OCI-LY7 (cell line): Measurements from ENCODE around the gene TTC28. TPM values are rescaled to one million over a fixed set of nuclear protein-coding genes. Genes with fewer than 3 reads are reported as not detected.

Experiments used
- BruUV-seq: library from RNA; stranded (reverse); fragments of 400-500 nt; replicated peaks from 2 replicates; lab custom pipeline; 2021; lab: Mats Ljungman, UMichigan
- CTCF ChIA-PET: fragments of 300-600 bp; sonication (Branson Sonifier 250); formaldehyde crosslinking; loops from one replicate; lab custom pipeline; 2022; ENCODE audit warnings: antibody characterized with exemption; ENCODE audit not compliant: unreplicated experiment; lab: Charles Lee
- POLR2A ChIA-PET: fragments of 300-600 bp; sonication (Branson Sonifier 250); formaldehyde crosslinking; loops from one replicate; lab custom pipeline; 2022; ENCODE audit warnings: antibody characterized with exemption; lab: Charles Lee
- DNase-seq: peaks from one replicate; pipeline ENCODE4 v3.0.0-alpha.2; 2015; ENCODE audit warnings: low spot score
- H2AFZ ChIP-seq: fragments of 200-600 bp; sonication (generic), shearing (Covaris generic); 2 replicates; pipeline ENCODE4 v1.6.1; 2014; ENCODE audit warnings: mild to moderate bottlenecking, antibody characterized with exemption, low read length, moderate library complexity
- H3K27ac ChIP-seq: fragments of 200-600 bp; sonication (generic); 2 replicates; pipeline ENCODE4 v1.5.1; 2014; ENCODE audit warnings: mixed run types, low read depth, mild to moderate bottlenecking, moderate library complexity, low read length, inconsistent platforms; ENCODE audit not compliant: poor library complexity, severe bottlenecking
- H3K36me3 ChIP-seq: fragments of 200-600 bp; sonication (generic); 2 replicates; pipeline ENCODE4 v1.6.1; 2014; ENCODE audit warnings: mild to moderate bottlenecking, antibody characterized with exemption, low read length, moderate library complexity, mixed read lengths; ENCODE audit not compliant: insufficient read depth
- H3K4me1 ChIP-seq: fragments of 200-600 bp; sonication (generic); 2 replicates; pipeline ENCODE4 v1.5.1; 2014; ENCODE audit warnings: mild to moderate bottlenecking, low read length; ENCODE audit not compliant: insufficient read depth, poor library complexity, severe bottlenecking
- H3K4me2 ChIP-seq: fragments of 200-600 bp; sonication (generic); 2 replicates; pipeline ENCODE4 v1.6.1; 2014; ENCODE audit warnings: mild to moderate bottlenecking, low read length
- H3K4me3 ChIP-seq: fragments of 200-600 bp; sonication (generic); 2 replicates; pipeline ENCODE4 v1.5.1; 2014; ENCODE audit warnings: mild to moderate bottlenecking, low read depth, low read length; ENCODE audit not compliant: poor library complexity, severe bottlenecking
- H3K79me2 ChIP-seq: fragments of 200-600 bp; sonication (generic); 2 replicates; pipeline ENCODE4 v1.6.1; 2016; ENCODE audit warnings: low read depth, mild to moderate bottlenecking, low read length, moderate library complexity, mixed read lengths; ENCODE audit not compliant: insufficient read depth
- H3K9me2 ChIP-seq: fragments of 200-600 bp; sonication (generic); 2 replicates; pipeline ENCODE4 v1.6.1; 2016; ENCODE audit warnings: mild to moderate bottlenecking, low read length, mixed read lengths; ENCODE audit not compliant: insufficient read depth
- H3K9me3 ChIP-seq: fragments of 200-600 bp; sonication (generic); 2 replicates; pipeline ENCODE4 v1.6.1; 2014; ENCODE audit warnings: mild to moderate bottlenecking, mixed run types, low read length, mixed read lengths
- H4K20me1 ChIP-seq: fragments of 200-600 bp; sonication (generic); 2 replicates; pipeline ENCODE4 v1.6.1; 2014; ENCODE audit warnings: mild to moderate bottlenecking, antibody characterized with exemption, low read length, moderate library complexity, mixed read lengths; ENCODE audit not compliant: insufficient read depth
- EZH2phosphoT487 ChIP-seq: fragments of 200-600 bp; sonication (generic); IDR thresholded peaks from 2 replicates; pipeline ENCODE4 v1.6.1; 2018; ENCODE audit warnings: low read depth, borderline replicate concordance, mild to moderate bottlenecking, mixed run types, antibody characterized with exemption, low read length, moderate library complexity, mixed read lengths
- intact Hi-C: fragments of 100-400 bp; cut with micrococcal nuclease; formaldehyde crosslinking; loops from one replicate; pipeline ENCODE4 v1.10.0; 2022; ENCODE audit not compliant: unreplicated experiment
- total RNA-seq, 2 experiments: library from RNA; depleted of rRNA in 1 of 2; stranded (reverse); fragments of >200 nt in 1 of 2; shearing (Covaris generic) in 1 of 2; gene quantifications; 2 replicates each; pipeline ENCODE4 v1.2.3, GENCODE V29; 2014 to 2022
- TF ChIP-seq, protein P1 (sequence below): fragments of 200-600 bp; sonication (generic); conservative IDR thresholded peaks from 2 replicates; pipeline ENCODE4 v1.5.1; 2014; ENCODE audit warnings: mild to moderate bottlenecking, antibody characterized with exemption, low read length, moderate library complexity, mixed read lengths

Gene TTC28
- total RNA-seq, 2 experiments from 2014 or later = under 0.01 to 0.55 TPM

GRCh38 chr22:27994481-27995331 lies 684.9 kb downstream of the TTC28 start:
- peaks cover 70% of the 10 kb centered on the region for H3K4me1 ChIP-seq
- DNase-seq = no peak
- CTCF ChIA-PET = no interaction called here
- no TSS peak for BruUV-seq
- H3K4me3 ChIP-seq = no peak overlapping the region
- POLR2A ChIA-PET = interaction anchor here (0.6 kb wide), 1 partner anchor 493 kb away, joined by 3 read pairs; no protein-coding TSS in a partner anchor
- H3K79me2 ChIP-seq = no peaks in the 10 kb centered on the region
- intact Hi-C loops = no loop called here
- H3K27ac ChIP-seq = no peak overlapping the region
- H3K9me3 ChIP-seq = no peaks in the 10 kb centered on the region
- H3K9me2 ChIP-seq = no peaks in the 10 kb centered on the region
- H2AFZ ChIP-seq = no peak overlapping the region
- no peak overlapping the region for H3K4me2 ChIP-seq
- H4K20me1 ChIP-seq = no peaks in the 10 kb centered on the region
- TF ChIP-seq EZH2phosphoT487 = no peak
- TF ChIP-seq, protein P1, sequence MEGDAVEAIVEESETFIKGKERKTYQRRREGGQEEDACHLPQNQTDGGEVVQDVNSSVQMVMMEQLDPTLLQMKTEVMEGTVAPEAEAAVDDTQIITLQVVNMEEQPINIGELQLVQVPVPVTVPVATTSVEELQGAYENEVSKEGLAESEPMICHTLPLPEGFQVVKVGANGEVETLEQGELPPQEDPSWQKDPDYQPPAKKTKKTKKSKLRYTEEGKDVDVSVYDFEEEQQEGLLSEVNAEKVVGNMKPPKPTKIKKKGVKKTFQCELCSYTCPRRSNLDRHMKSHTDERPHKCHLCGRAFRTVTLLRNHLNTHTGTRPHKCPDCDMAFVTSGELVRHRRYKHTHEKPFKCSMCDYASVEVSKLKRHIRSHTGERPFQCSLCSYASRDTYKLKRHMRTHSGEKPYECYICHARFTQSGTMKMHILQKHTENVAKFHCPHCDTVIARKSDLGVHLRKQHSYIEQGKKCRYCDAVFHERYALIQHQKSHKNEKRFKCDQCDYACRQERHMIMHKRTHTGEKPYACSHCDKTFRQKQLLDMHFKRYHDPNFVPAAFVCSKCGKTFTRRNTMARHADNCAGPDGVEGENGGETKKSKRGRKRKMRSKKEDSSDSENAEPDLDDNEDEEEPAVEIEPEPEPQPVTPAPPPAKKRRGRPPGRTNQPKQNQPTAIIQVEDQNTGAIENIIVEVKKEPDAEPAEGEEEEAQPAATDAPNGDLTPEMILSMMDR = no peak
- H3K36me3 ChIP-seq = no peaks in the 10 kb centered on the region

- Histone ChIP-seq H3K36me3 (no peaks in the 10 kb centered on the region), H3K4me1 (peaks cover 79% of the 10 kb centered on the region), H3K9me3 (no peaks in the 10 kb centered on the region), H3K27ac (no peak overlapping the region), H4K20me1 (no peaks in the 10 kb centered on the region), H2AFZ (no peak overlapping the region), H3K4me3 (no peak overlapping the region), H3K79me2 (no peaks in the 10 kb centered on the region), H3K4me2 (0 out of 2 replicates have a peak overlapping the region, but pooled peaks have one; percentile 84), H3K9me2 (no peaks in the 10 kb centered on the region)
- intact Hi-C loops = no loop called here
- ChIA-PET POLR2A (no interaction called here), CTCF (no interaction called here)
- TF ChIP-seq, protein P1 = no peak
- no peak for TF ChIP-seq EZH2phosphoT487
- BruUV-seq = no TSS peak
- no peak for DNase-seq
These were observed 685.8 kb downstream of the TTC28 start for GRCh38 chr22:27993774-27994350.
